NCI-H82 treated with DMSO at 0.1 percent for 48 hours (cell line): Measurements from ENCODE around the gene ENPP1.

ENCODE experiments used
- DNase-seq: peaks from one replicate; lab custom pipeline; 2025; ENCODE audit not compliant: unreplicated experiment; lab: John Stamatoyannopoulos, UW

ENPP1 gene

DNA sequence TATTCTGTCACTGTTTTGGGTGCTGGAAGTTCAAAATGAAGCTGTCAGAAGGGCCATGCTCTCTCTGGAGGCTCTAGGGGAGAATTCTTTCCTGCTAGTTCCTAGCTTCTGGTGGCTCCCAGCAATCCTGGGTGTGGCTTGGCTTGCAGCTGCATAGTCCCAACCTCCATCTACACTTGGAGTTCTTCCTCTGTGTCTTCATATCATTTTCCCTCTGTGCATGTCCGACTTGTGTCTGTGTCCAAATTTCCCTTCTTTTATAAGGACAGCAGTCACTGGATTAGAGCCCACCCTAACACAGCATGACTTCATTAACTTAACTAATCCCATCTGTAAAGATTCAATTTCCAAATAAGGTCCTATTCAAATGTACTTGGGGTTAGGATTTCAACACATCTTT lies 23.3 kb upstream of the ENPP1 start:
- no peak for DNase-seq

DNA sequence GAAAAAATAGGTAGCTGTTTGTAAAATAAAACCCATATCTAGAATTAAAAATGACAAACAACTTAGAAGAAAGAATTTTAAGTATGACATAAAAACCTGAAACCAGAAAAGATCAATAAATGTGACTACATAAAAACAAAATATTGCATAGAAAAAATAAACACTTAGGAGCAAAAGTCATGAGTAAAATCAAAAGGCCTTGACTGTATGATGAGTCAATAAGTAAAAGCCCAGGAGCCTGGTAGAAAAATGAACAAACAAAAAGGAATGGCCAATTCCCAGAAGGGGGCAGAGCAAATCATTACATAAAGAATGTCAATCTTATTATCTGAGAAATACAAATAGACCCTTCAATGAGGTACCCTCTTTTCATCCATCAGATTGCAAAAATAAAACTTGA lies 20.7 kb upstream of the ENPP1 start:
- no peak for DNase-seq

DNA sequence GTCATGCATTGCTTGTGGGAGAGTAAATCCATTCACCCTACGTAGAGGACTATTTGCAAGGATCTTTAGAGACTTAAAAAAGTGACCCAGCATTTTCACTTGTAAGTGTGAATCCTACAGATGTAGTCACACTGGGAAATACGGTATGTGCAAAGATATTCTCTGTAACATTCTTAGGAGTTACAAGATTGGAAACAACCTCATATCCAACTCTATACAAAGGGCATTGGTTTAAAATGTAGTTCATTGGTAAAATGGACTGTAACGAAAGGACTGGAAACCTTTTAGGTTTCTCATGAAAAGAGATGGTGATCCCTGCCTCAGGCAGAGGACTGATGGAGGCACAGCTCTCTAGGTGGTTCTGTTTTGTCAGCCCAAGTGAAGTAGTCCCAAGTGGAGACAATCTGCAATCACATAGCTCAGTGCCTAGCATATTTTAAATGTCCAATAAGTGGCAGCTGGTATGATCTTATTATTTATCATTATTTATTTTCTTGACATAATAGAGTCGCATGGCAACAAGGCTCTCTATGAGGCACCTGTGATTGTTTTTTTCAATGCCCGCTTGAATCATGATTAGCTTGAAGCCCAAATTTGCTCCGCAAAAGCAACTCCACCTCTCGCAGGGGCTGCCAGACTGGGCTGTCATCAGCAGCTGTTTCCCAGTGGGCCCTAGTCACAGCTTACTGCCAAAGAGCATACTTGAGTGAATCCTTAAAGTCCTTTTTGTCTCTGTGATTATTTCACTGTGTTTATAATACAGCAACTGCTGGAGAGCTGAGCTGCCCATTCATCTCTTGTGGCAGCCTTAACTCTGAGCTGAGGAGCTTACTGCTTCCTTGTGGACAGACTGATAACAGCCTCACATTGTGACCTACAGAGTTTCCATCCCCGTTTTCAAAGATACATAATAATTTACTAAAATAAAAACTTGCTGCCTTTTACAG lies 19.8 kb upstream of the ENPP1 start:
- no peak for DNase-seq

DNA sequence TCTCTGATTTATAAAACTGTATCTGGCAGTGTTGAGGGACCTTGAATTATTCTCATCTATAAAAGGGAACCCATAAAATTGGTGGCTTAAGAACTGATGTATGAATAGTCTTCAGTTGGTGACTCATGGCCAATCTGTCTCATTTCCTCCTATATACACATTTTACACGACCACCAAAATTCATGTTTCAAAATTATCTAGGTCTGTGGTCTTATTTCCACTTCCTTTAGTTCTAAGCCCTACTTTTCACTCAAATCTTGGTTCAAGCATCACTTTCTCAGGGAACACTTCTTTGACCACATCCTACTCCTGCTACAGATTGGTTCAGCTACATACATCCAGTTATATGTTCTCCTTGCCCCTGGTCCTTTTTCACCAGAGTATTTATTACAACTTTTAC lies 18.6 kb upstream of the ENPP1 start:
- no peak for DNase-seq

DNA sequence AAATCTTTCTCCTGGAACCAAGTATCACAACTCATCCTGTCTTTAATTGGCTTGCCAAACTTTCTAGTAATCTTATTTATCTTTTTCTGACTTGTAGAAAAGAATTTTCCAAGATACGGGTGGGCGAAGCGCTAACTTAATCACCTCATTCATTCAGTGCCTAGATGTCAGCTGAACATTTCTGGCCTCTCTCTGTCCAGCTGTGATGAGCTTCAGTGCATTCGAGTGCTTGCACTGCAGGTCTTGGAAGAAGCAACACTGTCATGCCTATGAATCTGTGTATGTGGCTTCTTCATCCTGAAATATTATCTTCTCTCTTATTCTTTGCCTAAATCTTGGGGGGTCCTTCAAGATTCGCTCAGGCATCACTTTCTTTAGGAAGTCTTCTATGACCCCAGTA lies 16.3 kb upstream of the ENPP1 start:
- DNase-seq, result no peak

DNA sequence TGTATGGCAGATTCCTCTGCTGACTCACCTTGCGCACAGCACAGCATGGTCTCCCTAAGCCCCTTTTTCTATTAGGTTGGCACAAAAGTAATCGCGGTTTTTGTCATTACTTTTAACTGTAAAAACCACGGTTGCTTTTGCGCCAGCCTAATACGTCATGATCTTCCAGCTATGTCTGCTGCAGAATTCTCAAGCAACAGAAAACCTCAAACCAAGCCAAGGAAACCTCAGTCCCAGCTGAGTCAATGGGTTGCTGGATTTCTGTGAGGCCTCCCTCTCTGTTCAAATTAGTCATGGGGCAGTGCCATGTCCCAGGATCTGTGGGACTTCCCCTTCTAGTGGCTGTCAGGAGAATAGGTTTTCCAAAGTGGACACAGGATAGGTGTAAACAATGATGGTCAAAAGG lies 15.7 kb upstream of the ENPP1 start:
- DNase-seq, result no peak

DNA sequence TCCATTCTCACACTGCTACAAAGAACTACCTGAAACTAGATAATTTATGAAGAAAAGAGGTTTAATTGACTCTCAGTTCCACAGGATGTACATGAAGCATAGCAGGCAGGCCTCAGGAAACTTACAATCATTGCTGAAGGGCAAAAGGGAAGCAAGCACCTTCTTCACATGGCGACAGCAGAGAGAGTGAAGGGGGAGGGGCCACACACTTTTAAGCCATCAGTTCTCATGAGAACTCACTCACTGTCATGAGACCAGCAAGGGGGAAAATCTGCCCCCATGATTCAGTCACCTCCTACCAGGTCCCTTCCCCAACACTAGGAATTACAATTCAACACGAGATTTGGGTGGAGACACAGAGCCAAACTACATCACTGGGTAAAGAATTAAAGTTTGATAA lies 12.5 kb upstream of the ENPP1 start:
- DNase-seq, result no peak

DNA sequence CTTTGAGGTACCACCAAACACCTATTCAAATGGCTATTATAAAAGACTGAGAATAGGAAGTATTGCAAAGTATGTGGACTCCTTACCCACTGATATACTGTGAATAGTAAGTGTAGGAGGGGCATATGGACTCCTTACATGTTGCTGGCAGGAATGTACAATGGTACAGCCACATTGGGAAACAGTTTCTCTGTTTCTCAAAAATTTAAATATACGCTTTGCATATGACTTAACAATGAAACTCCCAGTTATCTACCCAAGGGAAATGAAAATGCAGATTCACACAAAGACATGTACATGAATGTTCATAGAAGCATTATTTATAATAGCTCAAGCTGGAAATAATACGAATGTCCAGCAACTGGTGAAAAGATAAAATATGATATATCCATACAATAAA lies 5.5 kb upstream of the ENPP1 start:
- DNase-seq, result no peak

DNA sequence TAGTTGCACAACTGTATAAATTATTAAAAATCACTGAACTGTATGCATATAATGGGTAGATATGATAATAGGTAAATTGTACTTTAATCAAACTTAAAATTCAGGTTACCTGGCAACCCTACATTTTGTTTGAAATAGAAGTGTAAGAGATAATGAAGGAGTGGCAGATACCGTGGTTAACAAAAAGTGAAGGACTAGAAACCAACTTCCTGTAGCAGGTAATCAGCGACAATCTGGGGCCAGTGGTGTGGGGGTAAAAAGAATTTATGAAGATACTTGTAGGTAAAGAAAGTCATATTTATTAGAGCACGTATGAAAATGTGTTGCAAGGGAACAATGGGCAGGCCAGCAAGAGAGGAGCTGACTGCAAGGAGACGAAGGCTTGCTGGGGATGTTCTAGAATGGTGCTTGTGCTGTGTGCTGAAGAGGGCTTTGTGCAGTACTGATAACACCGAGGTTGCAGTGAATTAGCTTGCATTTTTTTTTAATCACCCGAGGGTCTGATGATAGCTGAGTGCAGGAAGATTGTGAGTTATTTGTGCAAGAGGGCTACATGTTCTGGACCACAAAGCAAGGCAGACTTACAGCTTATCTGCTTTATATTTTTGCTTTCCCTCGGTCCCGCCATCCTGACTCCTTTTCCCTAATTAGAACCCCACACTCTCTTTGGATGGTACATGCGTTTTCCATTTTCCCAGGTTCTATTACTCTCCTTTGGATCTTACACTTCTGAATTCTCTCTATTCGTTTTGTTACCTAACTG lies 4.6 kb upstream of the ENPP1 start:
- no peak for DNase-seq

DNA sequence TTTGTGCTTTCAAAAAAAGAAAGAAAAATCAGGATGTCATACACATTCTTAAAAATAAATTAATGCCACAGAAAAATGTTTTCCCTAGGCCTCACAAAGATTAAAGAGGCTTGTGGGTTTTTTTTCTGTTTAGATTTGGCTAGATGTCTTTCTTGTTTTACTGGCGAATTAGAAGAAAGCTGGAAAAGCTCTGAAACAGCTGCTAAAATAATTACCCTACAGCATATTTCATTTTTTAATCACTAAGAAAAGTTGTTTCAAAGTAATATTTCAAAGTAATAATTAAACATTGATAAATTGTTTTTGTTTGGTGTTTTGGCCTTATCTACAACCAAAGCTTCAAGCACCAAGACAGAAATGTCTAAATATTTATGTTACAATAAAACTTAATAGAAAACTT lies 3.7 kb upstream of the ENPP1 start:
- no peak for DNase-seq

DNA sequence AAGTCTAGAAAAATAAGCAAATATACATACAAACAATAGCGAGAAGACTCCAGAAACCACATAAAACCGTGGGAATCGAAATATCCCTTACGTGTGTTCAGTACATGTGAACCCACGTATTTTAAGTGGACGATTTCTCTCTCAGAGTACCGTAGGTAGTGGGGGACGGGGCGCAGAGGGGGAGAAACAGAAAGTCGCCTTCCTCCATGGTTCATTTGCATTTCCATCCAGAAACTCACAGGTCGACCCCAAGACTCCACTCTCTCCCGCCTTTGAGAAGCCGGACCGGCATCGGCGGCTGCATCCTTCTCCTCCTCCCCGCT lies 538 bp upstream of the ENPP1 start:
- no peak for DNase-seq

DNA sequence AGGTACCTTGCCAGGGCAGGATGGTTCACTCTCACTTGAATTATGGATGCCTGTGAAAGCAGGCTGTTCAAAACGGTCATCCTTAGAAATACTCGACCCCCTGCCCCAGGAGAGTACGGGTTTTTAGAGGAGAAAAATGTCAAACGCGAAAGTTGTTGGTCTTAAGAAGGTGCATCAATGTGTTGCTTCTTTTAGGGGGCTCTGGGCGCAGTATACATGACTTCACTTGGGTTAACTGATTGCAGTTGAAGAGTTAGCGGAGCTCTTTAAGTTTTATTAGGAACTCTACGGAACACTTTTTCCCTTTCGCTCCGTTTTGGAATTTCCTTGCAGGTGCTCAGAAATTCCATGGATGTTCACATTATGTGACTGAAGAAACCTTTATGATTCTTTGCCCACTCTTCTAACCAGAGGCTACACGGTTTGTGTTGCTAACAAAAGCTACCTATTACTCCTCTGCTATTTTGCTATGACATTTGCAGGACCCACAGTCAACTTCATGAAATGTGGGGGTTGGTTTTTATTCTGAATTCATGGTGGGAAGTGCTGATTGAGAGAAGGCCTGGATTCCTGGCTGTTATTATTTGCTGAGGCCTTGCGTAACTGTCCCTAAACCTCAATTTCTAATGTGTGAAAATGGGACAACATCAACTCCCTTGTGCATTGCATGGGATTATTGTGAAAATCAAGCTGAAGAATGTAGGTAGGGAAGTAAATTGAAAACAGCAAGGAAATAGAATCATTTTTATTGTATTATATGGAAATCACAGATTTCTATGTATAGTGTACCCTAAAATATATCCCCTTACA lies 845 bp downstream of the ENPP1 start:
- DNase-seq, result no peak

DNA sequence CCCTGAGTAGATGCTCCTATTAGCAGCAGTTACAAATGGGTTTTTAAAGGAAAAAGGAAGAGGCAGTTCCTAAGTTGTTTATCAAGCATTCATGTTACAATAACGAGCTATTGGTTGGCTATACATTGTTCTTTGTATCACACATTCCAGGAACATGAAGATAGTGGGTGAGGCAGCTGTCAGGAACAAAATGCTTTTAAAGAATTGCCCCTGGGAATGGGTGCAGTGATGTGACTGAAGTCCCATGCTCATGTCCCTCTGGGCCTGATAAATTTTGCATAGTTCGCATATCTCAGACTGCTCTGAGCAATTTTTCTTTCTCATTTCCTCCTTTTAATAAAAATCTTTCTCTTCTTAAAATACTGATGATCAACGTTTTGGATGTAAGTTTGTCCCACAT lies 3.7 kb downstream of the ENPP1 start:
- no peak for DNase-seq

DNA sequence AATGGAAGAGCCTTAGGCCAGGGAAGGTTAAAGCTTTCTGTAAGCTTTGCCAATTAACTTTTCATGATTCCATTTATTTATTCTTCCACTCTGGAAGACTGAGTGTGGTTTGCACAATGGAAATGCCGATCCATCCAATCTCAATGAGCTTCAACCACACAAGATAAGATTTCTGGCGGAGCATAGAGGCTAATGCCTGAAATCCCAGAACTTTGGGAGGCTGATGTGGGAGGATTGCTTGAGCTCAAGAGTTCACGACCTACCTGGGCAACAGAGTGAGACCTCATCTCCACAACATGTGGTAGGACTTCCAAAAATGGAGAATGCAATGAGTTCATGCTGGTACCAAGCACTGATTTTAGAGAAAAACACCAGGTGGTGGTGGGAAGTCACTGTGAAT lies 6.2 kb downstream of the ENPP1 start:
- DNase-seq, result no peak

DNA sequence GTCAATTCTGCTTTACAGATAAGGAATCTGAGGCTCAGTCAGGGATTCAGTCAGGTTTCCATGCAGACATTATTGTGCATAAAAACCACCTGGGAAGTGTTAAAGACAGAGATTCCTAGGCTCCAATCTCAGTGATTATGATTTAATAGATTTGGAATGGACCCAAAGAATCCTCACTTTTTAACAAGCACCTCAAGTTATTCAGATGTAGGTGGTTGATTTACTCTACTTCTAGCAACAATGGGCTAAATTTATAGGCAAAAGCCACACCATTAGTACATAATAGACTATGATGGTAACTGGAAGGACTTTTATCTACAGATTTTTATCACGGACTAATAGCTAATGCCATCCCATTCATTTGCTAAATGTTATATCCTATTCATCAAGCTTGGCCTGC lies 9.0 kb downstream of the ENPP1 start:
- DNase-seq, result no peak

DNA sequence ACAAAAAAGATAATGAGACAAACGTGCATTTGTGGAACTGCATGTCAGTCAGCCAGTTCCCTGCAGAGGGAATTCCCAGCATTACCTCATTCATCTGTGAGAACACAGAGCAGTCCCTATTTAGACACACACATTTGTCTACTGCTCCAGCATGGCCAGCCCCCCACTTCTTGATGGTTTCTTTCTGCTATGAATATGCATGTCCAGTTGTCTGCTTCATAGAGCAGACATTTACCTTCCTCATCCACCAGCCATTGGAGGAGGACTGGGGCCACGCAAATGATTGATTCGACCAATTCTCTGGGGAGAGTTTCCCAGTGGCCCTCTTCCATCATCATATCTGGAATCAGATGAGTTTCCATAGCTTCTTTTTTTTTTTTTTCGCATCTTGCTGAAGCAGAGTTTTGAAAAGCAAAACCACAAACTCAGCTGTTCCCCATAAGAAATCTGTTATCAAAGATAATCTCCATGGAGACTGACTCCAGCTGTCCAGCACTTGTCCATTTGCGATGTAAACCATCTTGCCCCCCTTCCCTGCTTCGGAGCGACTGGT lies 11.8 kb downstream of the ENPP1 start:
- DNase-seq, result no peak

DNA sequence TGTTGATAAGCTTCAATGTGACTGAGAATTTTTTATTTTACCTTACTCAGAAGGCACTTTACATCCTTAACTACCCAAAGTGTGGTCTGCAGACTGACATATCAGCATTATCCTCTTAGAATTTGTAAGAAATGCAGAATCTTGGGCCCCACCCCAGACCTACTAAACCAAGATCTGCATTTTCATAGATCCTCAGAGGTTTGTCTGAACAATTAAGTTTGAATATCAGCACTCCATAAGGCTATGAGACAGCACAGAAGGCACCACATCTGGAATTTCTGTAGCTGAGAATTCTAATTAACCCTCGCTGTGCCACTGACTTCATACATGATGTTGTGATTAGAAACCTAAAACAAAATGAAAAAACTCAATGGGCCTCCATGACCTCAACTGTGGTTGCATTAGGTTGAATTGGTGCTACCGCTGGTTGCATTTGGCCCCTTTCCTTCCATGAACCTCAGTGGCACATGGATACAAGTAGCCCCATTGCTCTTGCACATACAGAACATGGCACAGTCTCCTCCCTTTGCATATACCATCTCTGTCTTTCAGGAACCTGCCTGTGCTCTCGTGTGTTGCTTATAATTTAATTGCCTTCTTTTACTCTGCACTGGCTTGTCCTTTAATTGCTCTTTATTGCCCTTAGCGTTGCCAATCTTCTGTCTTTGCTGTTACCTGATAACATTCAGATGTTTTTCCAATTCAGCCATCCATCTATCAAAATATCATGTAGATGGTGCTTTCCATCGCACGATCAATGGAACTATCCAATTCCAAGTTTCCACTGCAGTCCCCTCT lies 13.4 kb downstream of the ENPP1 start:
- no peak for DNase-seq

DNA sequence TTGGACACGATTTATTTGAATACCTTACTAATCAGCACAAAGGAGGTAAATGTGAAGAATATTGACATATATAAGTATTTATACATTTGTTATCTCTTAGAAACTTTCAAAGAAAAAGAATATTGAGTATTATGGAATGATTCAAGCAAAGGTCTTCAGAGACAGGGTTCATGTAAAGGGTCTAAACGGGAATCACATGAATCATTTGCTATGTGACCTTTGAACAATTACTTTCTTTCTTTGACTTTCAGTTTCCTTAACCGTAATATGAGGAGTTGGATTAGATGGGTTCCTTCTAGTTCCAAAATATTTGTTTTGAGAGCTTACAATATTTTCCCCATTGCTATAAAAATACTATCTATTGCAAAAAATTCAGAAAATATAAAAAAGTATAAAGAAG lies 14.3 kb downstream of the ENPP1 start:
- no peak for DNase-seq

DNA sequence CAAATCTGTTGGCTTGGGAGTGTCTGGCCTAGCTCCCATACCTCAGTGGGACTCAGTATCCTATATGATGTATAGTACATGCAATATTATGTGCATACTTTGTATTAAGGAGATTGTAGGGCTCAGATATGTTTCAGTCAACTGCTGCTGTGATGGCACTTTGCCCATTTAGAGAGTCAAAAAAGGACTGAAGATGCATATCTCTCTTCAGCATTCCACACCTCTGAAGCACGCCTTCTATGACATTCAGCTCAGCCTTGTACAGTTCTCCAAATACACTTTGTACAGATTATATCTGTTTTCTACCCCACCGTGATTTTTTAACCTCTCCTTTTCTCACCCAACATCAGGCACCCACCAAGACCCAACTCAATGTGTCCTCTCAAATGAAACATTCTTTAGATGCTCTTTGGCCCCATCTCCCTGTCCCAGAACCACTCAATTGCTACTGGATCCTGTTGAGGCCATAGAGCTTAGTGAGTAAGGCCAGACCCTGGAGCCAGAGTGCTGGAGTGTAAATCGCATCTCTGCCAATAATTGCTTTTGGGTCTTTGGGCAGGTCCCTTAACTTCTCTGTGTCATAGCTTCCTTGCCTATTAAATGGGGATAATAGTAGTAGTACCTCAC lies 15.6 kb downstream of the ENPP1 start:
- no peak for DNase-seq

DNA sequence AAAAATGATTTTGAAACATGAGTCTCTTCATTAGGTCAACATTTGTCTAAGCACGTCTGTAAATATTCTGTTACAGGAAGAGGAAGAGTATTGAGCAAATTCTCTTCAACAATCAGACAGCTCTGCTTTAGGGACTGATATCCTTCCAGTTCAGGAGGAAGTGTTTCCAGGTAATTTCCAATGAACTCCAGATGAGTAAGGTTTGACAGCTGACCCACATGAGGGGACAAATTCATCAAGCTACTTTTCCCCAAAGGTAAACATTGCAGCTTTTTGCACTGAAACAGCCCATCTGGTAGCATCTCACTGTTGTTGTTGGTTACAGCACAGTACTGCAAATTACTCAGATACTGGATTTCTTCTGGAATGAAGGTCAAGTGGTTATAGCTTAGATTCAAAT lies 18.1 kb downstream of the ENPP1 start:
- no peak for DNase-seq
